ENCODE measurements around the gene TNFRSF4.

DNA sequence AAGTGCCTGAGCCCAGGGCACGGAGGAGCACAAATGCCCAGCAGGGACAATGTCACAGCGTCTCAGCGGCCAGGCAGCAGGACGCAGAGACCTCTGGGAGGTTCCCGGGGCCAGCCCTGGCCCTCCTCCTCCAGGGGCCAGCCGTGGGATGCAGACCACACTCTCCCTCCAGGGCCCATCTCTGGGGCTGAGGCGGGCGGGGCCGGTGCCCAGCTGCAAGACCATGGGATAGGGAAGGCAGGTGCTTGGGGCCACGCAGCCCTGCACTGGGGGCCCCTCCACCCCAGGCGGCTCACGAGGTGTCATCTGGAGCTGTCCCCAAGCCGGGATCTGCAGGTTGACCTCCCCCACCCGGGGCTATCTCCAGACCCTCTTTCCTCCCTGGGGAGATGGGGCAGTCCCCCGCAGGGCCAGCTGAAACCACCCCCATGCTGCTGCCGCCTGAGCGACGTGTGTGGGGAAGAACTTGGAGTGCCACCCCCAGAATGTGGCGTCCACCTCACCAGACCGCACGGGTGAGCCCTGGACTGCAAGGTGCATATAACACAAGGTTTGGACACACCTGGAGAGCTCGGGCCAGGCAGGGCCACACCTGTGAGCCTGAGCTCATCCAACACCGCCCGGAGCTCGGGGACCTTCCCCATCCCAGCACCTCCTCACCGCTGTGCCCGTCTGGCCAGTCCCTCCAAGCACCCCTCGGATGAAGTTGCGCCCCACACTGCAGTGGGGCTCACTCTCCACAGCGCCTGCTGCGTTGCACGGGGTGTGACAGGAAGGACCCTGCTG lies 44.3 kb downstream of the TNFRSF4 start:
- TF ChIP-seq, protein P1, sequence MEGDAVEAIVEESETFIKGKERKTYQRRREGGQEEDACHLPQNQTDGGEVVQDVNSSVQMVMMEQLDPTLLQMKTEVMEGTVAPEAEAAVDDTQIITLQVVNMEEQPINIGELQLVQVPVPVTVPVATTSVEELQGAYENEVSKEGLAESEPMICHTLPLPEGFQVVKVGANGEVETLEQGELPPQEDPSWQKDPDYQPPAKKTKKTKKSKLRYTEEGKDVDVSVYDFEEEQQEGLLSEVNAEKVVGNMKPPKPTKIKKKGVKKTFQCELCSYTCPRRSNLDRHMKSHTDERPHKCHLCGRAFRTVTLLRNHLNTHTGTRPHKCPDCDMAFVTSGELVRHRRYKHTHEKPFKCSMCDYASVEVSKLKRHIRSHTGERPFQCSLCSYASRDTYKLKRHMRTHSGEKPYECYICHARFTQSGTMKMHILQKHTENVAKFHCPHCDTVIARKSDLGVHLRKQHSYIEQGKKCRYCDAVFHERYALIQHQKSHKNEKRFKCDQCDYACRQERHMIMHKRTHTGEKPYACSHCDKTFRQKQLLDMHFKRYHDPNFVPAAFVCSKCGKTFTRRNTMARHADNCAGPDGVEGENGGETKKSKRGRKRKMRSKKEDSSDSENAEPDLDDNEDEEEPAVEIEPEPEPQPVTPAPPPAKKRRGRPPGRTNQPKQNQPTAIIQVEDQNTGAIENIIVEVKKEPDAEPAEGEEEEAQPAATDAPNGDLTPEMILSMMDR (IDR thresholded peaks at IDR 0.05) = no peak
- no peak for TF ChIP-seq EZH2 (IDR thresholded peaks at IDR 0.05; ENCODE audit: borderline replicate concordance, insufficient read depth, low read depth, low read length, poor library complexity, severe bottlenecking)
